ENCODE data around the gene CEMIP. TPM values are rescaled to one million over a fixed set of nuclear protein-coding genes. Genes with fewer than 3 reads are reported as not detected.
A peak's percentile ranks its signal among the peaks of the same experiment; 100 is the strongest.

The CEMIP gene
- polyA plus RNA-seq, 2 of the 4 experiments (the other 2 are of a cell fraction): 0.54 to 0.84 TPM

DNA sequence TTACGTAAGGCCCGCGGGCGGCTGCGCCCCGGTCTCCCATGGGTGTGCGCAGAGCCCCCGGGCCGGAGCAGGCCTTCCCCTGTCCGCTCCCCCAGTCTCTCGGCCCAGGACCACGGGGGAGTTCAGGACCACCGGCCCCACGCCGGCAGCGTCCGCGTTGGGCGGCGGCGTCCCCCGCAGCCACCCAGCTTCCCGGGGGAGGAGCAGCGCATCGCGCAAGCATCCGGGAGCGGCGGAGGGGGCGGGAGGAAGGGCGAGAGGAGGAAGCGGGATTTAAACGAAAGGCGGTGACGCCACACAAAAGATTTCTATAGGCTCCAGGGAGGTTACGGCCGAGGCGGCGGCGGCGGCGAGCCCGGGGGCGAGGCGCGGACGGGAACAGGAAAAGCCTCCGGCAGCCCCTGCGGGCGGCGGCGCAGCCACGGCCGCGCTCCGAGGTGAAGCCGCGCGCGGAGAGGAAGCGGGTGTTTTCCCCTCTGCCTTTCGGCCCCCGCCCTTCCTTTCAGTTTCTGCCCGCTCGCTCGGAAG is 221.5 kb downstream of the CEMIP start, which contains the start of gene TLNRD1 (continued):
- peak; percentile 64; the same call in 1 of the 2 replicates for TF ChIP-seq MYC (IDR thresholded peaks at IDR 0.05; ENCODE audit: borderline replicate concordance, low read length)

Small RNAs within 50 kb of the gene (small RNA-seq; reads per million reads assigned to genes)
- gene MIR4514 (0 reads per million in 6 experiments), gene MIR549A (0 to 2.1 (median 0) reads per million in 6 experiments)

Other genes with a start within 250 kb of the CEMIP start
- gene ABHD17C, start 84.1 kb upstream of the CEMIP start, polyA plus RNA-seq (2011; rRNA removed): 23.7 and 24.9 TPM in 2 replicates
- 13.8 to 15.2 TPM (median 14.0 TPM) in 3 replicates for gene ABHD17C, start 84.1 kb upstream of the CEMIP start, polyA plus RNA-seq (2017; fragmentation: RNase III; extraction: RNeasy Plus Mini Kit Qiagen cat#74134 plus additional on column Dnase treatment)
- 29.6 and 35.6 TPM in 2 replicates for gene MESD, start 210.4 kb downstream of the CEMIP start, polyA plus RNA-seq (2011; rRNA removed)
- gene MESD, start 210.4 kb downstream of the CEMIP start, polyA plus RNA-seq (2017; fragmentation: RNase III; extraction: RNeasy Plus Mini Kit Qiagen cat#74134 plus additional on column Dnase treatment): 39.2 to 41.0 TPM (median 39.4 TPM) in 3 replicates
- gene TLNRD1, start 221.6 kb downstream of the CEMIP start, polyA plus RNA-seq (2011; rRNA removed): 5.3 and 6.6 TPM in 2 replicates
- gene TLNRD1, start 221.6 kb downstream of the CEMIP start, polyA plus RNA-seq (2017; fragmentation: RNase III; extraction: RNeasy Plus Mini Kit Qiagen cat#74134 plus additional on column Dnase treatment): 7.0 to 7.2 TPM (median 7.0 TPM) in 3 replicates